Urothelium cell line (cell line): Measurements from ENCODE around the gene NAV1.

Experiments
- DNase-seq: peaks from one replicate; pipeline ENCODE4 v3.0.0; 2011; ENCODE audit warnings: low spot score, mixed read lengths
- FAIRE-seq: peaks from 2 replicates; lab custom pipeline; 2011; peaks lifted over from hg19 to GRCh38; lab: Jason Lieb, UNC

NAV1 gene

GRCh38 chr1:201525193-201525778 lies 13.6 kb upstream of the NAV1 start:
- no peak for FAIRE-seq
- DNase-seq, result no peak

- DNase-seq (no peak), FAIRE-seq (no peak)
These were observed 11.0 kb upstream of the NAV1 start for GRCh38 chr1:201527879-201528278.

- DNase-seq (no peak), FAIRE-seq (no peak)
These were observed 10.2 kb upstream of the NAV1 start for GRCh38 chr1:201528631-201529252.

- FAIRE-seq (no peak), DNase-seq (peak; percentile 82)
These were observed 8.0 kb upstream of the NAV1 start for GRCh38 chr1:201530741-201531531.

GRCh38 chr1:201531551-201532425 lies 7.1 kb upstream of the NAV1 start:
- FAIRE-seq (no peak), DNase-seq (no peak)

GRCh38 chr1:201533836-201534235 lies 5.1 kb upstream of the NAV1 start:
- FAIRE-seq (no peak), DNase-seq (no peak)

- no peak for DNase-seq
These were observed 3.6 kb upstream of the NAV1 start for GRCh38 chr1:201535046-201535918.

GRCh38 chr1:201535919-201536245 lies 3.0 kb upstream of the NAV1 start:
- FAIRE-seq, result no peak
- DNase-seq, result no peak

More at GRCh38 chr1:201535046-201535918, 3.6 kb upstream of the NAV1 start:
- no peak for FAIRE-seq

- DNase-seq, result peak; percentile 56
- FAIRE-seq, result no peak
These were observed 2.4 kb upstream of the NAV1 start for GRCh38 chr1:201536558-201536957.

- DNase-seq (no peak), FAIRE-seq (no peak)
These were observed 1.9 kb upstream of the NAV1 start for GRCh38 chr1:201537028-201537427.

GRCh38 chr1:201537467-201537866 lies 1.5 kb upstream of the NAV1 start:
- DNase-seq, result no peak
- FAIRE-seq, result no peak

- DNase-seq (peak; percentile 51), FAIRE-seq (no peak)
These were observed 876 bp upstream of the NAV1 start for GRCh38 chr1:201537891-201538611.

- no peak for FAIRE-seq
- DNase-seq, result peak; percentile 50
These were observed 869 bp downstream of the NAV1 start for GRCh38 chr1:201539561-201540431.

- no peak for FAIRE-seq
- no peak for DNase-seq
These were observed 2.2 kb downstream of the NAV1 start for GRCh38 chr1:201540846-201541735.

GRCh38 chr1:201542309-201543035 lies 3.5 kb downstream of the NAV1 start:
- FAIRE-seq (no peak), DNase-seq (no peak)

GRCh38 chr1:201543871-201544642 lies 5.1 kb downstream of the NAV1 start:
- no peak for DNase-seq
- no peak for FAIRE-seq
